EL (cell line): ENCODE results near the gene SLC25A11.

Experiments
- DNase-seq: peaks from one replicate; pipeline ENCODE4 v3.0.0-alpha.2; 2016

SLC25A11 gene

DNA sequence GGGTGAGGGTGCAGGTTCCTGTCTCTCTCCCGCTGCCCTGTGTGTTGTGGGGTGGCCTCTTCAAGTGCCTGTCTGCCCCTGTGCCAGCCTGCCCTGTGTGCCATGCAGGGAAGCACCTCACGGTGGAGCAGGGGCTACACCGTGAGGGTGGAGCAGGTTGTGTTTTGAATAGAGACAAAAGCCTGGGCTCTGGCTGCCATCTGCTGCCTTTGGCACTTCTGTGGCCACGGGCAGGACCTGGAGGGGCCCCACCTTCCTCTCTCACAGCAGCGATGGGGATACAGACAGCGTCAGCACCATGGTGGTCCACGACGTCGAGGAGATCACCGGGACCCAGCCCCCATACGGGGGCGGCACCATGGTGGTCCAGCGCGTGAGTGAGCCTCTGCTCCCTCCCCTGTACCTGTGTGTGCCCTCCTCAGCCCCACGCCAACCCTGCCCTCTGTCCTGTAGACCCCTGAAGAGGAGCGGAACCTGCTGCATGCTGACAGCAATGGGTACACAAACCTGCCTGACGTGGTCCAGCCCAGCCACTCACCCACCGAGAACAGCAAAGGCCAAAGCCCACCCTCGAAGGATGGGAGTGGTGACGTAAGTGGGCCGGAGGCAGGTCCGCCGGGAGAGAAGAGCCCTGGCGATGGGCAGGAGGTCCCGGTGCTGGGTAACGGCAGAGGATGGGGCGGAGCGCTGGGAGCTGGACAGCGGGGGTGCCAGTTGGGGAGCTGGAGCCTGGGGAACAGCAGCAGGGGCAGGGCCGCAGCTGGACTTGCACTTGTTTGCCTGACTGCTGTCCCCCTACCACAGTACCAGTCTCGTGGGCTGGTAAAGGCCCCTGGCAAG is 45.9 kb downstream of the SLC25A11 start:
- DNase-seq = no peak

GRCh38 chr17:4893272-4893671 is 46.6 kb downstream of the SLC25A11 start:
- no peak for DNase-seq

DNA sequence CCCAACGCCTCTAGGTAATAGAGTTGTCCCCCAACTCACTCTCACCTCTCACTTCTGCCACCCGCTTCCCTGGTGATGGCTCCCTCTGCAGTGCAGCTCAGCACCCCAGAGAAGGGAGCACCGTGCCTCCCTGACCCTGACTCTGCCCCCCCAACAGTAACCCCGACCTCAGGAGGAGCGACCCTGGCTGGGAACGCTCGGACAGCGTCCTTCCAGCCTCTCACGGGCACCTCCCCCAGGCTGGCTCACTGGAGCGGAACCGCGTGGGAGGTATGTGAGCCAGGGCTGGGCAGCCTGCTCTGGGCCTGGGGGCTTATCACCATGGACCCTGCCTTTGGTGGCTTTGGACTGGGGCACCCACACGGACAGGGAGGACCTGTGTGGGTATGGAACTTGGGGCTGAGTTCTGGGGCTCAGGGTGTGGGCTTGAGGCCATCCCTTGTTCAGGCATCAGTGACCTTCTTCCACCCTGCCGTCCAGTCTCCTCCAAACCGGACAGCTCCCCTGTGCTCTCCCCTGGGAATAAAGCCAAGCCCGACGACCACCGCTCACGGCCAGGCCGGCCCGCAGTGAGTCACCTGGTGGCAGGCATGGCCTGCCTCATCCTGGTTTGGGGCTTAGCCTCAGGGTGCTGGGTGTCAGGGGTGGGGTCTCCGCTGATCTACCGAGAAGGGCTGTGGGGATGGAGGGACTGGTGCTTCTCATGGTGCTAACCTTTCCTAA is 47.2 kb downstream of the SLC25A11 start:
- no peak for DNase-seq

GRCh38 chr17:4891411-4892410 is 48.1 kb downstream of the SLC25A11 start:
- DNase-seq = no peak

GRCh38 chr17:4887581-4887980 is 52.3 kb downstream of the SLC25A11 start:
- DNase-seq = no peak
